ENCODE measurements around the gene CPOX. TPM values are rescaled to one million over a fixed set of nuclear protein-coding genes. Genes with fewer than 3 reads are reported as not detected.
"Not testable (repeated sequence)": the region's sequence is repeated elsewhere in the genome, so short reads cannot be mapped to it uniquely, and the experiment has no call there.

Gene CPOX
- total RNA-seq, 1 donor from 2014 or later = 18.0 TPM

DNA sequence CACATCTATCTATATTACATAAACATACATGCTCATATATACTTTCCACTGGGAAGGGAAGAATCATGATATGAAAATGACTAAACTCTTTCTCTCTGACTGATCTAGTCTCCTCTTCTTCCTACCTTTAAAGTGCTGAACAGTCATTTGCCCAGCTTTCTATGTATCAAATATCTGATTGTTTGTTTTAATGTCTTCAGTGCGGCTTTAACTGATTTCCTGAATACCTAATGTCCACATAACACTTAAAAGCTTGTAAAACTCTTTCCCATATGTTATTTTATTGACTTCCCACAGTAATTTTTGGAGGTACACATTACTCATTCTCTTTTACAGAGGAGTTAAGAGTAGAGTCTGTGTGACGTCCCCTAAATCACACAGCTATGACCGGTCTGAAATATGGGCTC is 28.2 kb downstream of the CPOX start:
- no peaks in the 10 kb centered on the region for H3K27me3 ChIP-seq (ENCODE audit: low read depth)
- intact Hi-C loops (cut with DNase I) = no loop called here
- DNase-seq = no peak
- H3K9me3 ChIP-seq = no peaks in the 10 kb centered on the region
- no peaks in the 10 kb centered on the region for H3K4me1 ChIP-seq
- no peak overlapping the region for H3K4me3 ChIP-seq
- H3K27ac ChIP-seq = no peak overlapping the region
- ATAC-seq = no peak
- no peaks in the 10 kb centered on the region for H3K36me3 ChIP-seq
- TF ChIP-seq, protein P1, sequence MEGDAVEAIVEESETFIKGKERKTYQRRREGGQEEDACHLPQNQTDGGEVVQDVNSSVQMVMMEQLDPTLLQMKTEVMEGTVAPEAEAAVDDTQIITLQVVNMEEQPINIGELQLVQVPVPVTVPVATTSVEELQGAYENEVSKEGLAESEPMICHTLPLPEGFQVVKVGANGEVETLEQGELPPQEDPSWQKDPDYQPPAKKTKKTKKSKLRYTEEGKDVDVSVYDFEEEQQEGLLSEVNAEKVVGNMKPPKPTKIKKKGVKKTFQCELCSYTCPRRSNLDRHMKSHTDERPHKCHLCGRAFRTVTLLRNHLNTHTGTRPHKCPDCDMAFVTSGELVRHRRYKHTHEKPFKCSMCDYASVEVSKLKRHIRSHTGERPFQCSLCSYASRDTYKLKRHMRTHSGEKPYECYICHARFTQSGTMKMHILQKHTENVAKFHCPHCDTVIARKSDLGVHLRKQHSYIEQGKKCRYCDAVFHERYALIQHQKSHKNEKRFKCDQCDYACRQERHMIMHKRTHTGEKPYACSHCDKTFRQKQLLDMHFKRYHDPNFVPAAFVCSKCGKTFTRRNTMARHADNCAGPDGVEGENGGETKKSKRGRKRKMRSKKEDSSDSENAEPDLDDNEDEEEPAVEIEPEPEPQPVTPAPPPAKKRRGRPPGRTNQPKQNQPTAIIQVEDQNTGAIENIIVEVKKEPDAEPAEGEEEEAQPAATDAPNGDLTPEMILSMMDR (IDR thresholded peaks at IDR 0.05) = no peak

DNA sequence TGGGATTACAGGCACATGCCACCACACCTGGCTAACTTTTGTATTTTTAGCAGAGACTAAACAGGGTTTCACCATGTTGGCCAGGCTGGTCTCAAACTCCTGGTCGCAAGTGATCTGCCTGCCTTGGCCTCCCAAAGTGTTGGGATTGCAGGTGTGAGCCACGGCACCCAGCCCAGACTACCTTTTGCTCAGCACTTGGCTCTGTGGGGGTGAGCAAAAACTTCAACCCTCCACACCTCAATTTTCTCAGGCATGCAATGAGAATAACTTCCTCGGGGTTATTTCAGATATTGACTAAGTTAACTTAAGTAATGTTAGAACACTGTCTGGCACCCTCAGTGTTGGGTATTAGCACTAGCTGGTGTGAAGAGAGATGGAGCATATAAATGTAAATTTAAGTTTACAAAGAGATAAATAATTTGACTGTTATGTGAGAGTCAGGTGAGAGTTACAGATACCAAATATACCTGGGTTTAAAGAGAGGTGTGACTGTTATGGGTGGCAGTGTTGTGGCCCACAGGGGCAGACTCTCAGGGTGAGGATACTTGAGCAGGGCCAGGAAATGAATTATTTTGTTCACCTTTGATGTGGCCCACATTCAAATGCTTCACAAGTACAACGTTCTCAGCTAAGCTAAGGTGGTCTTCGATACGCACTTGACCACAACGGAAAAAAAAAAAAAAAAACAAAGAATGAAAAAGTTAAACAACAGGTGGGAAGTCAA is 29.0 kb downstream of the CPOX start:
- DNase-seq (no peak), ATAC-seq (peak; percentile 35 to 51)
- Histone ChIP-seq H3K4me3 (no peak overlapping the region), H3K36me3 (no peaks in the 10 kb centered on the region), H3K27ac (peak overlapping the region; percentile 9), H3K4me1 (no peaks in the 10 kb centered on the region), H3K27me3 (ENCODE audit: low read depth) (no peaks in the 10 kb centered on the region), H3K9me3 (no peaks in the 10 kb centered on the region)
- TF ChIP-seq, protein P1 (IDR thresholded peaks at IDR 0.05) = no peak
- intact Hi-C loops (cut with DNase I) = no loop called here

DNA sequence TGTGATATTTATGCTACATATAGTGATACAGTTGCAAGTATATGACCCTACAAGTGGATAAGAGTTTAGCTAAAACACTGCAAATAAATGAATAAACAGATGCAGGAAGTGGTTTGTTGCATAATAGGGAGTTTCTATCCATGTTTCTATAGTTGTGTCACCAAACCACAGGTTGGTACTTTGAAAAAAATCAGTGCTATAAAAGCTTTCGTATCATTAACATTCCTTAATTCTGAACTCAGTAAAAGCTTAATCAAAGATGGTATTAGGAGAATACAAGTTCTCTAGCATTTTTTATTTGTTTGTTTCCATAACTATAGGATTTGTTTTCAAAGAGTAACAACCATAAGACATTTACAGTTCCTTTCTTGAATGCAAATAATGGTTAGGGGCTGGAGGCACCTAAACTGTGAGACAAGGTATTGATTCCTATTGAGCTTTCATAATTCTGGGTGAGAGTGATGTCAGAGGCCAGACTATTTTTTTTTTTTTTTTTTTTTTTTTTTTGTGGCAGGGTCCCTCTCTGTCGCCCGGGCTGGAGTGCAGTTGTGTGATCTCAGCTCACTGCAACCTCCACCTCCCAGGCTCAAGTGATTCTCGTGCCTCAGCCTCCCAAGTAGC is 29.6 kb downstream of the CPOX start:
- intact Hi-C loops (cut with DNase I) = no loop called here
- no peaks in the 10 kb centered on the region for H3K36me3 ChIP-seq
- H3K9me3 ChIP-seq = no peaks in the 10 kb centered on the region
- TF ChIP-seq, protein P1 (IDR thresholded peaks at IDR 0.05) = no peak
- no peaks in the 10 kb centered on the region for H3K4me1 ChIP-seq
- H3K27me3 ChIP-seq (ENCODE audit: low read depth) = no peaks in the 10 kb centered on the region
- ATAC-seq (peak in 1 of 2 donors; percentile 27), DNase-seq (no peak)
- no peak overlapping the region for H3K4me3 ChIP-seq
- peak overlapping the region; percentile 9 for H3K27ac ChIP-seq

DNA sequence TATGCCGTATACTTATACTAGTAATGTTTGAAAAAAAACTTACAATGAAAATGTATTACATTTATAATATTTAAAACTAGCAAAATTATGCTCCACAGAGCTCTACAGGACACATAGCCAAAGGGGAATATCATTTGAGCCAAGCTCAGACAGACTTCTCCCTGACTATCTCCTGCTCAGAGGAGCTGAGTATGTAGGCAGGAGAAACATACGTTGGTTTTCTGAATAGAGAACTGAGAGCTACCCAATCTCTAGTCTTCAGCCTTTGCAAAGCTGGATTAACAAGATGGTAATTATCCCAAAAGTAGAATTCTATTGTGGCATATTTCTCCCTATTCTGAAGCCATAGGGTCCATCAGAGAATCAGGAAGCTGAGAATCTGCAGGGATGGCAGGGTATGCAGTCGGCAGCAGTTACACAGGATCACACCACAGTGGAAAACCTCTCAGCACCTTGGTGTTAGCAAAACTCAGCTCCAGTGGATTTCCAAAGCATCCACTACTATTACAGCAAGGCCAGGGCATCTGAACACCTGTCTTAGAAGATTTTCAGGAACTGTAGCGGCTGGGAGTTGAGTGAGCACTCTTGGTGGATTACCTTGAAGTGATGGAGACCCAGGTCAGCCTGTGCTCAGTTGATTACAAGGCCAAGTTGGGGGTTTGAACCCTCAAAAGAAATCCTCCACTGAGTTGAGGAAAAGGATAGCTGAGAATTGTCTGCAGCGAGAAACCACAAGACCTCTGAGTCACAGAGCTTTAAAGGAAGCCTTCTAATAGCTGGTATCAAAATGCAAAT is 31.5 kb downstream of the CPOX start:
- Histone ChIP-seq H3K4me3 (no peak overlapping the region), H3K36me3 (no peaks in the 10 kb centered on the region), H3K4me1 (no peaks in the 10 kb centered on the region), H3K27me3 (ENCODE audit: low read depth) (no peaks in the 10 kb centered on the region), H3K9me3 (no peaks in the 10 kb centered on the region), H3K27ac (no peak overlapping the region)
- ATAC-seq (no peak), DNase-seq (no peak)
- intact Hi-C loops (cut with DNase I) = no loop called here
- TF ChIP-seq, protein P1 (IDR thresholded peaks at IDR 0.05) = no peak

DNA sequence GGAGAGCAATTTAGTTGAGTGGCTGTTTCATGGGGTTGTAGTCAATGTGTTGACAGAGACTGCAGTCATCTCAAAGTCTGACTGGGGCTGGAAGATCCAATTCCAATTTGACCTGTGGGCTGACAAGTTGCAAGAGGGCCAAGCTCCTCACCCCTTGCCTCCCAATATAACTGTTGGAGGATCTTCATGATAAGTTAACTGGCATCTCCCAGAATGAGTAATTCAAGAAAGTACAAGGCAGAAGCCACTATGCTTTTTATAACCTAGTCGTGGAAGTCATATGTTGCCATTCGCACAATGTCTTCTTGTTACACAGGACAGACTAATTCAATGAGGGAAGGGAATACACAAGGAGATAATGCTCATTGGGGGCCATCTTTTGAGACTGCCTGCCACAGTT is 32.5 kb downstream of the CPOX start:
- TF ChIP-seq, protein P1 (IDR thresholded peaks at IDR 0.05) = no peak
- no peak overlapping the region for H3K27ac ChIP-seq
- no peaks in the 10 kb centered on the region for H3K4me1 ChIP-seq
- no peaks in the 10 kb centered on the region for H3K9me3 ChIP-seq
- no peaks in the 10 kb centered on the region for H3K27me3 ChIP-seq (ENCODE audit: low read depth)
- H3K36me3 ChIP-seq = no peaks in the 10 kb centered on the region
- intact Hi-C loops (cut with DNase I) = no loop called here
- DNase-seq (no peak), ATAC-seq (no peak)
- H3K4me3 ChIP-seq = no peak overlapping the region

DNA sequence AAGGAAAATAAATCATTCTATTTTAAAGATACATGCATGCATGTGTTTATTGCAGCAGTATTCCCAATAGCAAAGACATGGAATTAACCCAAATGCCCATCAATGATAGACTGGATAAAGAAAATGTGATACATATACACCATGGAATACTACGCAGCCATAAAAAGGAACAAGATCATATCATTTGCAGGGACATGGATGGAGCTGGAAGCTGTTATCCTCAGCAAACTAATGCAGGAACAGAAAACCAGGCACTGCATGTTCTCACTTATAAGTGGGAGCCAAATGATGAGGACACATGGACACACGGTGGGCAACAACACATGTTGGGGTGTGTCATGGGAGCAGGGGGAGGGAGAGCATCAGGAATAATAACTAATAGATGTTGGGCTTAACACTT is 33.6 kb downstream of the CPOX start:
- H3K4me3 ChIP-seq; H3K27me3 ChIP-seq (ENCODE audit: low read depth); H3K36me3 ChIP-seq; intact Hi-C loops (cut with DNase I); DNase-seq; H3K4me1 ChIP-seq; ATAC-seq; H3K9me3 ChIP-seq; H3K27ac ChIP-seq: not testable (repeated sequence)

Data from lower lobe of right lung (tissue), 2 donors.